Bronchial epithelial cell (primary cell): Measurements from ENCODE around the gene C22orf31. TPM values are rescaled to one million over a fixed set of nuclear protein-coding genes. Genes with fewer than 3 reads are reported as not detected.

ENCODE experiments used
- DNase-seq: peaks from one replicate; pipeline ENCODE4 v3.0.0-alpha.2; 2010; ENCODE audit warnings: low read depth
- FAIRE-seq: peaks from 2 replicates; lab custom pipeline; 2011; peaks lifted over from hg19 to GRCh38; lab: Jason Lieb, UNC
- H3K27me3 ChIP-seq: 2 replicates; pipeline ENCODE4 v1.5.1; 2011; ENCODE audit warnings: low read length; ENCODE audit not compliant: control insufficient read depth, insufficient read depth
- H3K36me3 ChIP-seq: 2 replicates; pipeline ENCODE4 v1.5.1; 2011; ENCODE audit warnings: low read length; ENCODE audit not compliant: control insufficient read depth, insufficient read depth
- H3K4me3 ChIP-seq: 2 replicates; pipeline ENCODE4 v1.5.1; 2011; ENCODE audit warnings: mild to moderate bottlenecking, low read depth, low read length, control low read depth
- total RNA-seq: library from RNA; depleted of rRNA; stranded (reverse); fragments of >200 nt; gene quantifications from 2 replicates; pipeline ENCODE4 v1.2.1, GENCODE V29; 2014
- TF ChIP-seq, protein P1 (sequence below): IDR thresholded peaks from 2 replicates; pipeline ENCODE4 v1.5.1; 2011; ENCODE audit warnings: mild to moderate bottlenecking, moderate library complexity, low read length, control low read depth, inconsistent platforms; ENCODE audit not compliant: insufficient read depth, severe bottlenecking

Gene C22orf31
- total RNA-seq, 1 donor from 2014 or later = not detected

DNA sequence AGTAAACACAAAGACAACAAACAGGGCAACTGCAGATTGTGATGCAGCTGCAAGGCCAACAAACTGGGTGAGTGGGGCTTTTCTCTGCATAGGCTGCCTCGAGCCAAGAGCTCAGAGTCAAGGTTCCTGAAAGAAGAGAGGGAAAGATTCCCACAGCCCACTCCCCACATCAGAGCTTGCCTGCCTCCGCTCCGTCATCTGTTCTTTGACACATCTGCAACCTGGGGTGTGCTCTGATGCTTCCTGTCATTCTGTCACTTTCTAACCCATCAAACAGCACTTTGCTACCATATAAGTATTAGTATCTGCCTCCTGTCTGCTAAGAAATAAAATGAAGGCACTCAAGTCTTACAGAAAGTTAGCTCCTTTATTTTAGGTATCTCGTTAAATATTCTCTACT, 46.9 kb downstream of the C22orf31 start:
- Histone ChIP-seq H3K36me3 (no peaks in the 10 kb centered on the region), H3K4me3 (no peak overlapping the region), H3K27me3 (no peaks in the 10 kb centered on the region)
- no peak for DNase-seq
- TF ChIP-seq, protein P1, sequence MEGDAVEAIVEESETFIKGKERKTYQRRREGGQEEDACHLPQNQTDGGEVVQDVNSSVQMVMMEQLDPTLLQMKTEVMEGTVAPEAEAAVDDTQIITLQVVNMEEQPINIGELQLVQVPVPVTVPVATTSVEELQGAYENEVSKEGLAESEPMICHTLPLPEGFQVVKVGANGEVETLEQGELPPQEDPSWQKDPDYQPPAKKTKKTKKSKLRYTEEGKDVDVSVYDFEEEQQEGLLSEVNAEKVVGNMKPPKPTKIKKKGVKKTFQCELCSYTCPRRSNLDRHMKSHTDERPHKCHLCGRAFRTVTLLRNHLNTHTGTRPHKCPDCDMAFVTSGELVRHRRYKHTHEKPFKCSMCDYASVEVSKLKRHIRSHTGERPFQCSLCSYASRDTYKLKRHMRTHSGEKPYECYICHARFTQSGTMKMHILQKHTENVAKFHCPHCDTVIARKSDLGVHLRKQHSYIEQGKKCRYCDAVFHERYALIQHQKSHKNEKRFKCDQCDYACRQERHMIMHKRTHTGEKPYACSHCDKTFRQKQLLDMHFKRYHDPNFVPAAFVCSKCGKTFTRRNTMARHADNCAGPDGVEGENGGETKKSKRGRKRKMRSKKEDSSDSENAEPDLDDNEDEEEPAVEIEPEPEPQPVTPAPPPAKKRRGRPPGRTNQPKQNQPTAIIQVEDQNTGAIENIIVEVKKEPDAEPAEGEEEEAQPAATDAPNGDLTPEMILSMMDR = no peak
- no peak for FAIRE-seq

DNA sequence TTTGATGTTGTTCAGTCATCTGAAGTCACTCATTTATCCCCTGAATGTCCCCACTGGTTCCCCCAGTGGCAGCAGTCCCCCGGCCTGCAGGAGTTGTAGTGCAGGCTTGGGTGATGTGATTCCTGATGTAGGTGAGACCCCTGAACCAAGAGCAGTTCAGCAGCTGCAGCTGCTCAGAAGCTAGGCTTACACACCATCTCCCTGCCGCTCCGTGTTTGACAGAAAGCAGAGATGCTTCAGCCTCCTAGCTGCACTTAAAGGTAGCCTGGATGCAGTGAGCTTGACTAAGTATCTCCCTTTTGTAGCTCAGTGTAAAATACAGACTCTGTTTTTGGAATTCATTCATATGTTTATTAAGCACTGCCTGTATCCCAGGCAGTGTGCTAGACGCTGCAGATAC, 47.3 kb downstream of the C22orf31 start:
- Histone ChIP-seq H3K36me3 (no peaks in the 10 kb centered on the region), H3K4me3 (no peak overlapping the region), H3K27me3 (no peaks in the 10 kb centered on the region)
- TF ChIP-seq, protein P1 = no peak
- FAIRE-seq (no peak), DNase-seq (no peak)

GRCh38 chr22:29012952-29013351, 48.7 kb downstream of the C22orf31 start:
- TF ChIP-seq, protein P1 = no peak
- no peak overlapping the region for H3K4me3 ChIP-seq
- no peaks in the 10 kb centered on the region for H3K27me3 ChIP-seq
- no peaks in the 10 kb centered on the region for H3K36me3 ChIP-seq
- DNase-seq (no peak), FAIRE-seq (no peak)

DNA sequence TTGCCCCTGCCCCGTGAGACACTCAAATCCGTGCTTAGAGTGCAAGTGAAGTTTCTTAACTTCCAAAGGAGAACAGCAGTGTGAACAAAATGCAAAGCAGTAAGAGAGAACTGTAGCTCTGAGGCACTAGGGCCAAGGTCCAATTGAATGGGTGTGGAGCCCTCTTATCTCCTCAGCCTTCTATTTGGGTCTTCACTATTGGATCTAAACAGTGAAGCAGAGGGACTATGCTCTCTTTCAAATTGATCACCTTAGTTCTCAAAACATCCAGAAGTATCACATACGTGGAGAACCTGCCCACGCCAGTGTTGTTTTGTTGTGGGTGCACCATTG, 49.6 kb downstream of the C22orf31 start:
- Histone ChIP-seq H3K27me3 (no peaks in the 10 kb centered on the region), H3K36me3 (no peaks in the 10 kb centered on the region), H3K4me3 (no peak overlapping the region)
- TF ChIP-seq, protein P1 = no peak
- no peak for DNase-seq
- FAIRE-seq = no peak

GRCh38 chr22:29011240-29012100, 50.2 kb downstream of the C22orf31 start:
- DNase-seq = no peak
- TF ChIP-seq, protein P1 = no peak
- Histone ChIP-seq H3K4me3 (no peak overlapping the region), H3K36me3 (no peaks in the 10 kb centered on the region), H3K27me3 (no peaks in the 10 kb centered on the region)
- no peak for FAIRE-seq
